ENCODE results near the gene CHD5.

CHD5 gene

GRCh38 chr1:6113745-6114144 lies 66.4 kb downstream of the CHD5 start:
- no peak for DNase-seq (ENCODE audit: low read depth, low spot score)

DNA sequence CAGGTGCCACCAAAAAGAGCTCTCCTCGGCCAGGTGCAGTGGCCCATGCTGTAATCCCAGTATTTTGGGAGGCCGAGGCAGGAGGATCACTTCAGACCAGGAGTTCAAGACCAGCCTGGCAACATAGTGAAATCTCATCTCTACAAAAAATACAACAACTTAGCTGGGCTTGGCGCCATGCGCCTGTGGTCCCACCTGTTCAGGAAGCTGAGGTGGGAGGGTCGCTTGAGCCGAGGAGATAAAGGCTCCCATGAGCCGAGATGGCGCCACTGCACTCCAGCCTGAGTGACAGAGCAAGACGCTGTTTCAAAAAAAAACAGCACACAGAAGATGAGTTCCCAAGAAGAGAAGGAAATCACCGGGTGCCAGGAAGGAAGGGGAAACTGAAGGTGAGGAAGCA lies 67.0 kb downstream of the CHD5 start:
- no peak for DNase-seq (ENCODE audit: low read depth, low spot score)

GRCh38 chr1:6112690-6113005 lies 67.5 kb downstream of the CHD5 start:
- no peak for DNase-seq (ENCODE audit: low read depth, low spot score)

- DNase-seq (ENCODE audit: low read depth, low spot score) = no peak
Measured at GRCh38 chr1:6111991-6112689, 68.0 kb downstream of the CHD5 start.

DNA sequence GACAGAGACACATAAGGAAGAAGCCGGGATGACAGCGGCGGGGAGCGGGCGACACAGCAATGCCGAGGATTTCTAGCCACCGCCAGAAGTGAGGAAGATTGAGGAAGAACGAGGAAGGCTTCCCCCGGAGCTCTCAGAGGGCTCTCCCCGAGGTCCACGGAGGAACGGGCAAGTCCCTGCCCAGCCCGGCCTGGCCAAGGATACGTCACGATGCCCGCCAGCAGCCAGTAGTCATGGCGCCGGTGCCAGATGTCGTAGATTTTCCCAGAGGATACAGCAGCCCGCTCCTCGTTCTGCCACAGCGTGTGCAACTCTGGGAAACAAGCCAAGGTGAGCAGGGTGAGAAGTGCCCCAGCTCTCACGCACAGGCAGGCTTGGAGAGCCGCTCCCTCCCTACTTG lies 68.5 kb downstream of the CHD5 start:
- no peak for DNase-seq (ENCODE audit: low read depth, low spot score)

DNA sequence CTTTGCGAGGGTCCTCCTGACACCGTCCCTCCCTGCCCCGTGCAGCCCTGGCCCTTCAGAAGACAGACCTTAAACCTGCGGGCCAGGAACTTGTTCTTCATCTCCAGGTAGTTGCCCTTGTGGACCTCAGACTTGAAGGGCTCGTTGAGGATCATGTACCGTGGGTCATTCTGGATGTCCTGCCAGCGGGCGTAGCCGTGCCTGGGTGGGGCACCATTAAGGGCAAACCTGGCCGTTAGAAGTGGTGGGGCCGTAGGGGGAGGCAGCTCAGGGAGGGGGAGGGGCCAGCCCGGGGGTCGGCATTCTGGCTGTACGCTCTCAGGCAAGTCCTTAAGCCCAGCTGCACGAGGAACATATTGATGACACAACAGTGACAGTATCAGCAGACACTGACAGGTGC lies 69.8 kb downstream of the CHD5 start:
- no peak for DNase-seq (ENCODE audit: low read depth, low spot score)

GRCh38 chr1:6109688-6110087 lies 70.4 kb downstream of the CHD5 start:
- DNase-seq (ENCODE audit: low read depth, low spot score) = no peak

DNA sequence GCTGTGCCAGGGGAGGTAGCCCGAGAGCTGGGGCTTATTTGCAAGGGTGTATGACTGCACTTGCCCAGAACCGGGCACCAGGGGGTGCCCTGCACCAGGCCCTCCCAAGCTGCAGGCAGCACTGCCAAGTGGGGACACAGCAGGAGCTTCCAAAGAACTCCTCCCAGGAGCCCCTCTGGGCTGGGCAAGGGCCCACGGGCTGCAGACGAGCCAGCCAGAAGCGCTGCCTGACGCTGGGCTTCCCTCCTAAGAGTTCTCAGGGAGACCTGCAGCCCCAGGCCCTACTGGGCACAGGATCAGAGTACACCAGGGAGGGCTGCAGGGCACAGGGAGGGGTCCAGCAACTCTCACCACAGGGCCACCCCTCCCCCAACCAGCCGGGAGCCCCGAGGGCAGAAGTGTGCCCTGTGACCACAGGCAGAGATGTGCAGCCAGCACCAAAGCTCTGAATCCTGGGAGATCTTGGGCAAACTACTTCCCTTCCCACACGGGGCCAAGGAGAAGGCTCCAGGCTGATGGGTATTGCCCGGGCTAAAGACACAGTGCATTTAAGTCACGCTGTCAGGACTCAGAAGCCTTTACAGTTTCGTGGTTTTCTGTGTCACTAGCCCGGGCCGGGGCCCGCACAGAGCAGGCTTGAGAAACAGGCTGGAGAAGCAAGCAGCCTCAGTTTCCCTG lies 71.0 kb downstream of the CHD5 start:
- no peak for DNase-seq (ENCODE audit: low read depth, low spot score)

- DNase-seq (ENCODE audit: low read depth, low spot score) = no peak
Measured at GRCh38 chr1:6108476-6108875, 71.6 kb downstream of the CHD5 start.

- DNase-seq (ENCODE audit: low read depth, low spot score) = no peak
Measured at GRCh38 chr1:6107409-6108356, 72.4 kb downstream of the CHD5 start.

GRCh38 chr1:6106977-6107376 lies 73.1 kb downstream of the CHD5 start:
- DNase-seq (ENCODE audit: low read depth, low spot score) = no peak

DNA sequence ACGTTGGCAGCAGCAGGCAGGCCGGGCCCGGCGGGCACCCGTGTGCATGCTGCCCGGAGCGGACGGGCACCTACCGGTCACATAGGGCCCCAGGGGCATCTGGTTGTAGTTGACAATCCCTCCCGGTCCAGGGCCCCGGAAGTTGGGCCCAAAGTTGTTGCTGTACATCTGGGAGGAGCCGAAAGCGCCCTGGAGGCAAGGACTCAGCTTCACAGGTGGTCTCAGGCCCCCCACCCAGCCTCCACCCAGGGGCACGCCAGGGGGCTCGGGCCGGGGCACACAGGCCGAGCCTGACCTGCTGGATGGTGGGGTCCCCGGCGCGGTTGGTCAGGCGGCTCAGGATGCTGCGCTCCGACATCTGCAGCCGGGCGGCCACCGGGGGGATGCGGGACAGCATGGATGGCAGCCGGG lies 73.8 kb downstream of the CHD5 start:
- DNase-seq (ENCODE audit: low read depth, low spot score) = no peak

DNA sequence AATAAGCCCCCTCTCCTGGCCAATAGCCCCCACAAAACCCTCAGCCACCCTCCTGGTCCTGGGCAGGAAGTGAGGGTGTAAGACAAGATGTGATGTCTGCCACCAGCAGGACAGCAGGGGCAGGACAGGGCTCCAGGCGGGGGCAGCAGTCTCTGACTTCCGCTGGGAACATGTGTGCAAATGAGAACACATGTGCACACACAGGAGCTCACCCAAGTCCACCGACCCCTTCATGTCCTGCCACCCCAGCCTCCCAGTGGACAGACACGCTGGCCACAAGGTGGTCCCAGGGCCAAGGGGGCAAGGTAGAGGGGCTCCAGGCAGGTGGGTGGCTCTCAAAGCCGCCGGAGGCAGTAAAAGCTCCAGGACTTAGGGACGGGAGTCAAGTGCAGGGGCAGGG lies 74.4 kb downstream of the CHD5 start:
- no peak for DNase-seq (ENCODE audit: low read depth, low spot score)

DNA sequence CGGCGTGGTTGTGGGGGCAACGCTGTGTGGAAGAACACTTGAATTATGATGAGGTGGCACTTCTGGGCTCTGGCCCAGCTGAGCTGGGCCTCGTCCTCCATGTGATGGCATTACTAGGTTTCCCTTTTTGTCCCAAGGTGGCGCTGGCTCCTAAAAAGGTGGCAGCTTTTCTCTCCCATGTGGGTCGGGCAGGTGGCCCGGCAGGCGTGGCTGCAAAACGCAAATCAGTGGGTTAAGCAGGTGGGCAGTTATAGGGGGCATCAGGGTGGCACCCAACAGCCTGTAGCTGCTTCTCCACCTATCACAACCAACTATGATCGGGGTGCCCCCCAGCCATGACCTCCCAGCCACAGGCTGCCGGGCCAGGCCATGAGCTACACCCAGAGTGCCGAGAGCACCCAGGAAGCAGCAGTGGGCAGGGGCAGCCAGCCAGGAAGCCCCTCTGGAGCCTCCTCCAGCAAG lies 74.9 kb downstream of the CHD5 start:
- no peak for DNase-seq (ENCODE audit: low read depth, low spot score)

- no peak for DNase-seq (ENCODE audit: low read depth, low spot score)
Measured at GRCh38 chr1:6104631-6105030, 75.5 kb downstream of the CHD5 start.

DNA sequence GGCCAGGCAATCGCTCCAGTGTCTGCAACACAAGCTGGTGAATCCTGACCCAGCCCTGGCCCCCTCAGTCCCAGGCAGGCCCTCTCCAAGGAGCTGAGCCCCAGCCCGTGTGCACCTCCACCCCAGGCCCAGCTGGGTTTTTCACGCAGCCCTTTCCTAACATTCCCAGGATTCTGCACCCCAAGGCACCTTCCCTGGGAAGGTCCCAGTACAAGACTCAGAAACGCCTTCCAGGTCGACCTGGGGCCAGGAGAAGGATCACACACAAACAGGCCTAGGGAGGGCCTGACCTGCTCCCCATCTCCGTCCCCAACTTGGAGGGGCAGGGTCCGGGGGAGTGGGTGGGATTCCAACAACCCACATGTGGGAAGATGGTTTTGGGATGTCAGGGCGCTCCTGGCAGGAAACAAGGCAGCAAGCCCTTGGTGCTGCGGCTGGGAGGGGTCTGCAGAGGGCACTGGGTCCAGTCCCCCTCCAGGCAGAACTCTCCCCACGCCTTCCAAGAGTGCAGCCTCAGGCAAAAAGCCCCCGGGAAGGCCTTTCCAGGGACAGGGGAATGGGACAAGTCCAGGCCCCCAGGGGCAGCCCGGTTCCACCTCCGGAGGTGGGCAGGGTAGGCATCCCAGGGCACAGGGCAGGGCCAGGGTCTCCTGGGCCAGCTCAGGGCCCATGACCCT lies 76.1 kb downstream of the CHD5 start:
- no peak for DNase-seq (ENCODE audit: low read depth, low spot score)

DNA sequence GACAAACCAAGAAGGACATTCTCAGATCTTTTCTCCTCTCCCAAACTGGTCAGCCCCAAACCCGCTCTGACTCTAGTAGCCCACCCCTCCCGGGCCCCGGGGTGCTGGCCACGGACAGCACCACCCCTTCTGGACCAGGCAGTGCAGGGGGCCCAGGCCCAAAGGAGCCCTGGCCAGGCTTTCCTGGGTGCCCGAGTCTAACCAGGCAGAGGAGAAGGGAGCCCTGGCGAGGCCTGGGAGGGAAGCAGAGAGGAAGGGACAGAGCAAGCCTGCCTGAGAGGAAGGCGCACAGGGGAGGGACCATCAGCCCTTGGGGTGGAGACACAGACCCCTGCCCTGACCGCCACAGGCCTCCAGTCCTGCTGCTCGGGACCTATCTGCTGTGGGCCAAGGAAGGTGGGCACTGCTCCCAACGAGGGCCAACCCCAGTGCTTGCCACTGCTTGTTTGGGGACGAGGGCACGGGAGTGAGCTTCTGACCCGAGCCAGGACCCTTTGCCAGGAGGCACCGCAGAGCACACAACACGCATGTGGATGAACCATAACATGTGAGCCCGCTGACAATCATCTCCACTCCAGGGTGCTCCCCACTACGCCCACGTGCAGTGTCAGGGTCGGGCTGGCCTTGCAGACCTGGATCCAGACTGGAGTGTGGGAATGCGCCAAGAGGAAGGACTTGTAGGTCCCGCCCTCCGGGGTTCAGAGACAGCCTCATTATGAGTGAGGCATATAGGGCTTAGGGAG lies 76.8 kb downstream of the CHD5 start:
- DNase-seq (ENCODE audit: low read depth, low spot score) = no peak

- no peak for DNase-seq (ENCODE audit: low read depth, low spot score)
Measured at GRCh38 chr1:6102532-6102845, 77.6 kb downstream of the CHD5 start.

- no peak for DNase-seq (ENCODE audit: low read depth, low spot score)
Measured at GRCh38 chr1:6101826-6102531, 78.1 kb downstream of the CHD5 start.

- DNase-seq (ENCODE audit: low read depth, low spot score) = no peak
Measured at GRCh38 chr1:6100861-6101783, 79.0 kb downstream of the CHD5 start.
